Lower leg skin (tissue), 3 donors: ENCODE data around the gene SLC25A6.

Source experiments
- CTCF ChIP-seq, 3 donors: fragments of 450-650 bp; IDR thresholded peaks; one replicate each; pipeline ENCODE4 v1.5.1; 2016; ENCODE audit warnings: antibody characterized with exemption in 3 of 3, mild to moderate bottlenecking in 3 of 3, moderate library complexity in 2 of 3
- POLR2A ChIP-seq, 2 donors: fragments of 450-650 bp; IDR thresholded peaks; one replicate each; pipeline ENCODE4 v1.6.1; 2016 to 2017; ENCODE audit warnings: antibody characterized with exemption in 2 of 2, mild to moderate bottlenecking in 1 of 2, moderate library complexity in 1 of 2

- TF ChIP-seq CTCF (IDR thresholded peaks at IDR 0.05): no peak
- no peak for TF ChIP-seq POLR2A (IDR thresholded peaks at IDR 0.05)
These were observed 50.2 kb downstream of the SLC25A6 start for GRCh38 chrX:1341545-1342184.
